Mononuclear cell (primary cell): ENCODE data around the gene CCDC124. TPM values are rescaled to one million over a fixed set of nuclear protein-coding genes. Genes with fewer than 3 reads are reported as not detected.

Source experiments
- H3K27me3 ChIP-seq: 2 replicates; pipeline ENCODE4 v1.6.0; 2011; ENCODE audit warnings: low read length, control low read depth; ENCODE audit not compliant: insufficient read depth
- H3K4me1 ChIP-seq: 2 replicates; pipeline ENCODE4 v1.5.1; 2011; ENCODE audit warnings: mild to moderate bottlenecking, low read length, control low read depth; ENCODE audit not compliant: insufficient read depth
- H3K4me3 ChIP-seq: 2 replicates; pipeline ENCODE4 v1.5.1; 2011; ENCODE audit warnings: mild to moderate bottlenecking, low read length, moderate library complexity
- H3K9me3 ChIP-seq: 2 replicates; pipeline ENCODE4 v1.5.1; 2011; ENCODE audit warnings: low read depth, mild to moderate bottlenecking, control low read depth, low read length
- total RNA-seq: library from RNA; depleted of rRNA; stranded (reverse); fragments of >200 nt; gene quantifications from one replicate; pipeline ENCODE4 v1.2.3, GENCODE V29; 2012

Gene CCDC124
- total RNA-seq, 1 donor = 13.2 TPM

DNA sequence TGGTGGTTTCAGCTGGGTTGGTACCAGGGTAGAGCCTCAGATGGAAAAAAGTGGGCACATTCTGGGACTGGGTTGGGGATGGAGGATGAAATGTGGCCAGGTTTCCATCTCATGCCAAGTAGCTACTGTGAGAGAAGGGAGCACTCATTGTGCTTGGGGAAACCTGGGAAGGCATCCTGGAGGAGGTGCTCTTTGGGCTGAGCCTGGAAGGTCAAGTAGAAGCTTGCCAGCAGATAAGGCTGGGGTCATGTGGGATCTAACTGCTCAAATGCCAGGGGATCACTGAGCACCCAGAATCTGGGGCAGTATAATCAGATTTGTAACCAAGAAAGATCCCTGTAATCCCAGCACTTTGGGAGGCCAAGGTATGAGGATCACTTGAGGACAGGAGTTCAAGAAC lies 25.1 kb downstream of the CCDC124 start:
- Histone ChIP-seq H3K4me3 (no peak overlapping the region), H3K4me1 (peaks cover 3% of the 10 kb centered on the region), H3K27me3 (peaks cover 15% of the 10 kb centered on the region), H3K9me3 (no peaks in the 10 kb centered on the region)

DNA sequence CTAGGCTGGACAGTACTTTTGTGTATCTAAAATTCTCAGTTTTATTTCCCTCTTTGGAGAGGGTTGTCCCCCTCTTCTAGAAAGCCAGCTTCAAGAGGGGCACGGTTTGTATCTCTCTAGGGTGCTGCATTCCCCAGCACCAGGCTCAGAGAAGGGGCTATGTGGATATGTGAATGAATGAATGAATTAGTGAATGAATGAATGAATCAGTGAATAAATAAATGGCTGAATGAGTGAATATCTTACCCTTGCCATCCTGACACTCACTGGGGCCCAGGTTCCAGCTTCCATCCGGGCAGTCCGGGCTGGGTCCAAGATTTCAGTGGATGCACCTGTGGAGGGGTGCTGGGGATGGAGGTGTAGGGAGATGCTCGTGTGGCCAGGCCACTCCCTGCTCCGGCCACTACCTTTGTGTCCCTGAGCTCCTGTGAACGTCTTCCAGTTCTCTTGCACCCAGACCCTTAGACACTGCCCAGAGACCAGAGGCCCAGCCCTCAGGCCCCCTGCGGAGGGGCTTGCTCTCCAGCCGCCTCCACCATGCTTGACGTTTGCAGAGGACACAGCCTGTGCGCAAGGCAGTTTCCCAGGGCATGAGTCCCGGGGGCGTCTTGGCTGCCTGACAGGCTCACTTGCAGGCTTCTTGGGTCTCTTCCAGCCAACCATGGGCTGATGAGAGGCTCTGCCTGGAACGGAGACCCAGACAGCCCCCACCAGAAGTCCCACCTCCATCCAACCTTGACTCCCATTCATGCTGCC lies 31.3 kb downstream of the CCDC124 start:
- Histone ChIP-seq H3K4me1 (no peaks in the 10 kb centered on the region), H3K4me3 (no peak overlapping the region), H3K27me3 (peaks cover 17% of the 10 kb centered on the region), H3K9me3 (no peaks in the 10 kb centered on the region)

DNA sequence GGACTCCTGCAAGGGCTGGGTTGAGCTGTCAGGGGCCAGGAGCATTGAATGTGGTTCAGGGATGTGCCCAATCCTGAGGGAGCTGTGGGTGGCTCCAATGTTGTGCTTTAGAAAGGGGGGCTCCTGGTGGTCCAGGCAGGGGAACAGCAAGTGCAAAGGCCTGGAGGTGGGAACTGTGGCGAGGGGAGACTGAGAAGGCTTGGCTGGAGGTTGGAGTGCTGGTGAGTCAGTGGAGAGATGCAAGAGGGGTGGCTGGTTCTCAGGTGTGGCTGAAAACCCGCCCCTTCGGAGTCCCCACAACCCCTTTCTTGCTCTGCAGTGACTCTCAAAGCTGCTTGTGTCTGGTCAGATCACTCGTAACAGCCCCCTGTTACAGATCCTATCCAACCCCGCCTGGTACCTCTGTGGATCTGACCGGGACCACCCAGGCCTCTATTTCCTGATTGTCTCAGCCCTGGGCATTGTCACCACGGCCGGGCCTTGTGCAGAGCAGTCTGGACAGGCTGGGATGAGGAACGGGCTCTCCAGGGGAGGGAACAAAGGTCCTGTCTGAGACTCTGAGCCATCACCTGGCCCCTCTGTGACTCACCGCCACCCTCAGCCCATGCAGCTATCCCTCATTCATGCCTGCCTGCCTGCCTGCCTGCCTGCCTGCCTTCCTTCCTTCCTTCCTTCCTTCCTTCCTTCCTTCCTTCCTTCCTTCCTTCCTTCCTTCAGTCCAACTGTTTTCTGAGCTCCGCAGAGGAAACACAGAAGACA lies 32.7 kb downstream of the CCDC124 start:
- H3K9me3 ChIP-seq = no peaks in the 10 kb centered on the region
- H3K4me3 ChIP-seq = no peak overlapping the region
- peaks cover 17% of the 10 kb centered on the region for H3K27me3 ChIP-seq
- H3K4me1 ChIP-seq = no peaks in the 10 kb centered on the region

DNA sequence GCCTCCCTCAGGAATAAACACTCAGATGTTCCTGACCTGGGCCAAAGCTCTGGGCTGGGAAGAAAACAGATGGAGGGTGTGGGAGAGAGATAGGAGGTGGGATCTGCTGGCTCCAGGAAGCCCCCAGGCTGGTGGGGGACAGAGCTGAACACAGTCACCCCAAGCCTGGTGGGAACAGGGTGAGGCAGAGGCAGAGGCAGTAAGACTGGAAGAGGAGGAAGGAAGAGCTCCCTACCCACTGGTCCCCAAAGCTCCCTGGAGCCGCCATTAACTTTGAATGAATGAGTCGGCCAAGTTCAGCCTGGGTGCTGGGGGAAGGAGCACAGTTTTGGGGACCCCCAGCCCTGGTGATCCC lies 33.3 kb downstream of the CCDC124 start:
- Histone ChIP-seq H3K9me3 (no peaks in the 10 kb centered on the region), H3K4me1 (no peaks in the 10 kb centered on the region), H3K4me3 (no peak overlapping the region), H3K27me3 (peaks cover 17% of the 10 kb centered on the region)

DNA sequence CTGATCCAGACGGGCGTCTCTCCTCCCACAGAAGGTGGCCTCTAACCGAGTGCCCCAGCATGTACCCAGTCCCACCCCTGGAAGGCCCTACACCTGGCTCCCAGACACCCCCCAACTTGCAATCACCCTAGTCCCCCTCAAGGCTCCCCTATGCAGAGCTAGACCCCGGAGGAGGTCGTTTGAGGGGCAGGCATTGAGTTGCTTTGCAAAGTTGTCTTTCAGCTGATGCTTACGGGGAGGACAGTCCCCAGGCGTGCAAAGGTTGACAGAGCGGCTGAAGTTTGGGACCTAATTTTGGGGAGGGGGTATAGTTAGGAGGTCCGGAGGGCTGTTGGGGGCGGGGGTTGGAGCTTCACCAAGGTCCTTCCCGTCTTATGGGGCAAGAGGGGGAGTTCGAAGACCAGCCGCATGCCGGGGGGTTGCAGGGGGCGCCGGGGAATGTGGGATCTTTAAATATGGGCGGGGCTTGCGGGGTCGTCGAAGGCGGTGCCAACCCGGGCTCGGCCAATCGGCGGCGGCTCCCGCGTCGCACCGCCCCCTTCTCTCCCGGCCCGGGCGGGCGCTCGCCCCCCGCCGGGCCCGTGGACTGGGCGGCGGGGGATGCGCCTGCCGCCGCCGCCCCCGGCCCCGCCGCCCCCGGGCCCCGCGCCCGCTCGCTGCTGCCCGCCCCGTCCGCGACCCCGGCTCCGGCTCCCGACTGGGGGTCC lies 33.9 kb downstream of the CCDC124 start, which contains the start of gene KCNN1:
KCNN1 (plus strand) TSS at position 558 of the 707 bp plus-strand sequence. CDS start 6,782 bp downstream, outside the sequence.
- no peak within 1 kb of the TSS for H3K4me3 ChIP-seq
- peaks cover 17% of the 10 kb centered on the region for H3K27me3 ChIP-seq
- H3K9me3 ChIP-seq = no peaks in the 10 kb centered on the region
- no peaks in the 10 kb centered on the region for H3K4me1 ChIP-seq

DNA sequence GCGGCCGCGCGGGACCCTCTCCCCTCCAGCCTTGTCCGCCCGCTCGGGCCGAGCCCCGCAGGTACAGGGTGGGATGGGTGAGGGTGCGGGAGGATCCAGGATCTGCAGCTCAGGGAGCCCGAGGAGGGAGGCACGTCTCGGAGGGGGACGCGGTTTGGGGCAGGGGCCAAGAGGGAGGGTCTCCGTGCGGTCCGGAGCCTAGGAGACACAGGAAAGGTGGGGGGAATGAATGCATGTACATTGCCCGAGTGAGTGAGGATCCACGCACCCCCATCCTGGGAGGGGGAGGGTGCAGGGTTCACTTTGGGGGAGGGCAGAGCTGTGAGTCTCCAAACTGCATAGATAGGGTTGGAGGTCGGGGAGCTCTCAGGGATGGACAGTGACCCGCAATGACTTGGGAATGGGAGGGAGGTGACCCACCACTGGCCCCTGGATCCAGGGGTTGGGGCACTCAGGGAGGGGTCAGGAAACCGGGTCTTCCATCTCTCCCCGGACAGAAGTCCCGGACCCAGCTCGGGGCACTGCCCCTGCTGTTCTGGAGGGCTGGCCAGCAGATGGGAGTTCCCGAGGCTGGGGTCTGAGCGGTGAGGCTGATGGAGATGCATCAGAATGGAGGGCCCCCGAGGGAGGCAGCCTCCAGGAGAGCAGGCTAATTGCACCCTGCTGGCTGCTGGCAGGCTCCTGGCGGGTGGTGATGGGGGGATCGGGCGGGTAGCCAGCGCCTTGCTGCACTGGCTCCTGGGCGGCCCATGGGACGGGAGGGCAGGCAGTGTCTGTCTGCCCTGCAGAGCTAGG lies 34.6 kb downstream of the CCDC124 start:
- no peaks in the 10 kb centered on the region for H3K4me1 ChIP-seq
- no peaks in the 10 kb centered on the region for H3K9me3 ChIP-seq
- H3K4me3 ChIP-seq = no peak overlapping the region
- H3K27me3 ChIP-seq = peaks cover 17% of the 10 kb centered on the region

DNA sequence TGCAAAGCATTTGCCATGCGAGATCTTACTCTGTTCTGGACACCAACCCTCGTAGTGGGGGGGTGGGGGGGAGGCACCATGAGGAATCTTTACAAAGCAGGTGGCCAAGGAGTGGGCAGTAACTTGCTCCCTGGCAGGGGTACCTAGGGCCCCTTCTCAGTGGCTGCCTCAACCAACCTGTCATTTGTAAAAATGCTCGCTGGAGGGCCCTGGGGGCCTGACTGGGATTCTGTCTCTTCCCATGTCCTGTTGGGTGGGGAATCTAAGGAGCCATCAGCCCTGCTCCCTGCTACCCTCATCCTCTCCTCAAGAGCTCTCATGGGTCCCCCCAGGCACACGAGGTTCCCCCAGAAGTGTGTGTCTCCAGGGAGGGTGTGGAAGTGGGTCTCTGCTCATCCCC lies 35.5 kb downstream of the CCDC124 start:
- H3K4me1 ChIP-seq = no peaks in the 10 kb centered on the region
- no peaks in the 10 kb centered on the region for H3K9me3 ChIP-seq
- H3K4me3 ChIP-seq = no peak overlapping the region
- H3K27me3 ChIP-seq = peaks cover 17% of the 10 kb centered on the region

DNA sequence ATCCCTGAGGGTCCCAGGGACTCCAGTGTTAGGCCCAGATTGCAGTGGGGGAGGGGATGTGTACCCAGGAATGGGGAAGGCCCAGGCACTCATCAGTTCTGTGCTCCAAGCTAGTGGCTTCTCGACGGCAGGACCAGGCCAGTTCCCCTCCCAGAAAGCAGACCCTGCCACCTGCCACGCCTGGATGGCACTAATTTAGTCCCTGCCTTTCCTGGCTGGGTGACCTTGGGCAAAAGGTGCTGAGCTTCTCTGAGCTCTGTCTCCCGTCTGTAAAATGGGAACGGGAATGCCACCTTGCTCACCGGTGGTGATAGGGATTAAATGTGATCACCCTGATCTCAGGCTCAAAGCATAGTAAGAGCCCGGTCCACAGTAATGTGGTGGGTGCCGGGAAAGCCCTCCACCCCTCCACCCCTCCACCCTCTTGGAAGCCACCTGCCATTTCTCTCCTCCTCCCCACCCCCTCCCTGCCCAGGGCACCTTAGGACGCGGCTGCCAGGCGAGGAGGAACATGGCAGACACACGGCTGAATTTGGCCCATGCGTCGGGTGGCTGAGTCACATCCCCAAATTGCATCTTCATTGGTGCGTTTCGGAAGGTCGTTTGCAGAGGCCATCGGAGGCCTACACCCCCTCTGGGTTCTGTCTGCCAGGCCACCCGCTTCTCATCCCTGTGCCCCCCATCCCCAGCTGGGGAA lies 36.4 kb downstream of the CCDC124 start:
- Histone ChIP-seq H3K27me3 (peaks cover 17% of the 10 kb centered on the region), H3K4me3 (no peak overlapping the region), H3K9me3 (no peaks in the 10 kb centered on the region), H3K4me1 (no peaks in the 10 kb centered on the region)

DNA sequence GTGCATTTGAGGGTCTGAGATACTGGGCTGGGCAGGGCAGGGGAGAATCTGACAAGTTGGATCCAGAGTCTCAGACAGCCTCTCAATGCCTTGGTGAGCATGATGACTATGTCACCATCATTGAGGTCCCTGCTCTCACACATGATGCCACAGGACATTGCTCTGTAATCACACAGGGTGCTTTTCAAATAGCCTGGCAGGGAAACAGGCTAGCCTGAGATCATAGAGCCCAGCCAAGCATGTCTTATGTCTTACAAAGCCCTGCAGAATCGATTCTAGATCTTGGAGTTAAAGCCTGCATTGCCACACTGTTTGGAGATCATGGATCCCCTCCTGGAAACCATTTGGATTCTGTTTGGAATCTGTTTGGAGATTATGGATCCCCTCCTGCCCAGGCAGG lies 39.4 kb downstream of the CCDC124 start:
- Histone ChIP-seq H3K27me3 (peaks cover 7% of the 10 kb centered on the region), H3K4me3 (no peak overlapping the region), H3K9me3 (no peaks in the 10 kb centered on the region), H3K4me1 (no peaks in the 10 kb centered on the region)

DNA sequence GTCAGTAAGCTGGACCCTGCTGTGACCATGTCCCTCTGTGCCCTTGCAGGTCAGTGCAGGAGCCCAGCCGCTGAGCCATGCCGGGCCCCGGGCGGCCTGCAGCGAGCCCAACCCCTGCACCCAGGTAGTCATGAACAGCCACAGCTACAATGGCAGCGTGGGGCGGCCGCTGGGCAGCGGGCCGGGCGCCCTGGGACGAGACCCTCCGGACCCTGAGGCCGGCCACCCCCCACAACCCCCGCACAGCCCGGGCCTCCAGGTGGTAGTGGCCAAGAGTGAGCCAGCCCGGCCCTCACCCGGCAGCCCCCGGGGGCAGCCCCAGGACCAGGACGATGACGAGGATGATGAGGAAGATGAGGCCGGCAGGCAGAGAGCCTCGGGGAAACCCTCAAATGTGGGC lies 40.9 kb downstream of the CCDC124 start:
- no peaks in the 10 kb centered on the region for H3K27me3 ChIP-seq
- H3K4me1 ChIP-seq = no peaks in the 10 kb centered on the region
- H3K4me3 ChIP-seq = no peak overlapping the region
- H3K9me3 ChIP-seq = no peaks in the 10 kb centered on the region

DNA sequence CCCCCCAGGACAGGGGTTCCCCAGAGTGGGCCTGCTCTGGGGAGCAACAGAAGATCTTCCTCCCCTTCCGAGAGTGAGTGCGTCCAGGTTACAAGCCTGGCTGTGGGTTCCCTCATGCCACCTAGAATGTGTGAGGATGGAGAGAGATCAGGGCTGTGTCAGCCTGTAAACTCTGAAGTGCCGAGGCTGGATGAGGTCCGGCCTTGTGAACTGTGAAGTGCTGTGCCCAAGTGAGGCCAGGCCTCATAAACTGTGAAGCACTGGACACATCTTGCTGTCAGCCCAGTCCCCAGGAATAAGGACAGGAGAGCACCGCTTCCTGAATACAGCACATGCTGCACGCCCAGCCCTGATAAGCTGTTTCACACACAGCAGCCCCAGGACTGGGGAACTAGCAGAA lies 41.7 kb downstream of the CCDC124 start:
- H3K4me3 ChIP-seq = no peak overlapping the region
- peaks cover 2% of the 10 kb centered on the region for H3K4me1 ChIP-seq
- no peaks in the 10 kb centered on the region for H3K27me3 ChIP-seq
- no peaks in the 10 kb centered on the region for H3K9me3 ChIP-seq

DNA sequence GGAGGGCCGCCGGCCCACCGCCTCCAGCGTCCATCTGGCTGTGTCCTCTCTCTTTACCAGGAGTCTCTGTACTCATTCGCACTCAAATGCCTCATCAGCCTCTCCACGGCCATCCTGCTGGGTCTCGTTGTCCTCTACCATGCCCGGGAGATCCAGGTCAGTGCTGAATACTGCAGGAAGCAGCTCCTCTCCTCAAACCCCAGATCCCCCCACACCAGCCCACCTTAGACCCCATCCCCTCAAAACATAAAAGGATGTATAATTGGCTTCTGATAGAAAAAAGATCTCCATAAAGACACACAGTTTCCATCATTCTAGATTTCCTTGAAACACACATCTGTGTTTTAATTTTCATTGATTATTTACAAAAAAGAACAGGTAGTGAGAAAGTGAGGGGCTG lies 42.2 kb downstream of the CCDC124 start:
- peaks cover 7% of the 10 kb centered on the region for H3K4me1 ChIP-seq

DNA sequence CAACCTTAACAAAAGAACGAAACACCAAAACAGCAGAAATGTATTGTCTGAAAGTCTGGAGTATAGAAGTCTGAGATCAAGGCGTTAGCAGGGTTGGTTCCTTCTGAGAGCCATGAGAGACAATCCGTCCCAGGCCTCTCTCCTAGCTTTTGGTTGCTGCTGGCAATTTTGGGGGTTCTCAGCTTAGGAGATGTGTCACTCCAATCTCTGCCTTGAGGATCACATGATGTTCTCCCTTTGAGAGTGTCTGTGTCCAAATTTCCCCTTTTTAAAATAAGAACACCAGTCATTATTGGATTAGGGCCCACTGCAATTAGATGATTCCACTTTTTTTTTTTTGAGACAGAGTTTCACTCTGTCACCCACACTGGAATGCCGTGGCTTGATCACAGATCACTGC lies 44.2 kb downstream of the CCDC124 start:
- Histone ChIP-seq H3K4me1 (peaks cover 12% of the 10 kb centered on the region), H3K9me3 (no peaks in the 10 kb centered on the region), H3K4me3 (no peak overlapping the region), H3K27me3 (no peaks in the 10 kb centered on the region)

More for the DNA sequence above, 42.2 kb downstream of the CCDC124 start:
- Histone ChIP-seq H3K27me3 (no peaks in the 10 kb centered on the region), H3K4me3 (no peak overlapping the region), H3K9me3 (no peaks in the 10 kb centered on the region)

DNA sequence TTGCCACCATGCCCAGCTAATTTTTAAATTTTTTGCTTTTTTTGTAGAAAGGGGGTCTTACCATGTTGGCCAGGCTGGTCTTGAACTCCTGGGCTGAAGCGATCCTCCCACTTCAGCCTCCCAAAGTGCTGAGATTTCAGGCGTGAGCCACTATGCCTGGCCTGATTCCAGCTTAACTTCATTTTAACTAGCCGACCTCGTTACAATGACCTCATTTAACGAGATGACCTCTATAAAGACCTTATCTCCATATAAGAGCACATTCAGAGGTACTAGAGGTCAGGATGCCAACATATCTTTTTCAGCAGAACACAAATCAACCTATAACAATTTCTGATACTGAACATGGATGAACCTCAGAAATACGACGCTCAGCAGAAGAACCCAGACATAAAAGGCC lies 44.7 kb downstream of the CCDC124 start:
- Histone ChIP-seq H3K9me3 (no peaks in the 10 kb centered on the region), H3K4me3 (no peak overlapping the region), H3K27me3 (no peaks in the 10 kb centered on the region), H3K4me1 (peaks cover 12% of the 10 kb centered on the region)
